Measurements from ENCODE around the gene CAB39.

CAB39 gene

DNA sequence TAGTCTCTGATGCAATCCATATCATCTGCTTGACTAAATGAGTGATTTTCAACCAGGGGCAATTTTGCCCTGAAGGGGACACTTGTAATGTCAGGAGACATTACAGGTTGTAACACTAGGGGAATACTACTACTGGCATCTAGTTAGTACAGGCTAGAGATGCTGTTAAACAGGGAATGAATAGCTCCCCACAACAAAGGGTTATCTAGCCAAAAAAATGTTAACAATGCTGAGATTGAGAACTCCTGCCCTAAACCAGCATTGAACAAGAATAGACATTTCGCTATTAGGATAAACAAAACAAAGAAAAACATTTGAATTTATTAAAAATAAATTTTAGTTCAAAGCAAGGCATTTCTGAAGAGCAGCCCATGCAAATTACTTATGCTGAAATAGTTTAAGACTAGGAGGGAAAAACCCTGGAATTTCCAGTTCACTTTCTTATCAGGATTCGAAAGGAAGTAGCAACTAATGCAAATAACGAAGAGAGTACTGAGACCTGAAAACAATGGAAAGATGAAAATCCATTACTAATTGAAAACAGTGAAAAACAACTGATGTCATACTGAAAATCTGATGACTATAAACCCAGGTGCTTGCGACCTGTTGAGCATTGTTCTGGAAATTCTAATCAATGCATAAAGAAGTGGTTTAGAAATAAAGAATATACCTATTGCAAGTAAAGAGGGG lies 53.1 kb downstream of the CAB39 start:
- peak; percentile 65 to 90 for DNase-seq (ENCODE audit: low read depth in 2 of 2)
- no peak overlapping the region for H3K4me3 ChIP-seq (replicated peaks in 1 of 2; ENCODE audit: low read depth in 2 of 2, low read length in 2 of 2)
- TF ChIP-seq, protein P1, sequence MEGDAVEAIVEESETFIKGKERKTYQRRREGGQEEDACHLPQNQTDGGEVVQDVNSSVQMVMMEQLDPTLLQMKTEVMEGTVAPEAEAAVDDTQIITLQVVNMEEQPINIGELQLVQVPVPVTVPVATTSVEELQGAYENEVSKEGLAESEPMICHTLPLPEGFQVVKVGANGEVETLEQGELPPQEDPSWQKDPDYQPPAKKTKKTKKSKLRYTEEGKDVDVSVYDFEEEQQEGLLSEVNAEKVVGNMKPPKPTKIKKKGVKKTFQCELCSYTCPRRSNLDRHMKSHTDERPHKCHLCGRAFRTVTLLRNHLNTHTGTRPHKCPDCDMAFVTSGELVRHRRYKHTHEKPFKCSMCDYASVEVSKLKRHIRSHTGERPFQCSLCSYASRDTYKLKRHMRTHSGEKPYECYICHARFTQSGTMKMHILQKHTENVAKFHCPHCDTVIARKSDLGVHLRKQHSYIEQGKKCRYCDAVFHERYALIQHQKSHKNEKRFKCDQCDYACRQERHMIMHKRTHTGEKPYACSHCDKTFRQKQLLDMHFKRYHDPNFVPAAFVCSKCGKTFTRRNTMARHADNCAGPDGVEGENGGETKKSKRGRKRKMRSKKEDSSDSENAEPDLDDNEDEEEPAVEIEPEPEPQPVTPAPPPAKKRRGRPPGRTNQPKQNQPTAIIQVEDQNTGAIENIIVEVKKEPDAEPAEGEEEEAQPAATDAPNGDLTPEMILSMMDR (IDR thresholded peaks at IDR 0.05; ENCODE audit: low read depth, low read length) = peak; percentile 13

- TF ChIP-seq, protein P1 (IDR thresholded peaks at IDR 0.05; ENCODE audit: low read depth, low read length) = no peak
- no peak overlapping the region for H3K4me3 ChIP-seq (replicated peaks in 1 of 2; ENCODE audit: low read depth in 2 of 2, low read length in 2 of 2)
- no peak for DNase-seq (ENCODE audit: low read depth in 2 of 2)
These were observed 55.3 kb downstream of the CAB39 start for GRCh38 chr2:230767862-230768388.

DNA sequence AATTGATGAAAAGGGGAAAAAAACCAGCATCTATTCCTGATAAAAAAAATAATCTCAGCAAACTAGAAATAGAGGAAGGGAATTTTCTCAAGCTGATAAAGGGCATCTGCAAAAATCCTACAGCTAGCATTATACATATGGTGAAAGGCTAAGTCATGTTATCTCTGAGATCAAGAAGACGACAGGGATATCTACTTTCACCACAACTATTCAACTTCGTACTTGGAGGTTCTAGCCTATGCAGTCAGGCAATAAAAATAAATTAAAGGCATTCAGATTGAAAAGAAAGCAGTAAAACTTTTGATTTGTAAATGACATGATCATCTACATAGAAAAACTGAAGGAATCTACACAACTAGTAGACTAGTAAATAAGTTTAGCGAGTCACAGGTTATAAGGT lies 58.2 kb downstream of the CAB39 start:
- no peak for DNase-seq (ENCODE audit: low read depth in 2 of 2)
- H3K4me3 ChIP-seq (replicated peaks in 1 of 2; ENCODE audit: low read depth in 2 of 2, low read length in 2 of 2) = no peak overlapping the region
- TF ChIP-seq, protein P1 (IDR thresholded peaks at IDR 0.05; ENCODE audit: low read depth, low read length) = no peak

DNA sequence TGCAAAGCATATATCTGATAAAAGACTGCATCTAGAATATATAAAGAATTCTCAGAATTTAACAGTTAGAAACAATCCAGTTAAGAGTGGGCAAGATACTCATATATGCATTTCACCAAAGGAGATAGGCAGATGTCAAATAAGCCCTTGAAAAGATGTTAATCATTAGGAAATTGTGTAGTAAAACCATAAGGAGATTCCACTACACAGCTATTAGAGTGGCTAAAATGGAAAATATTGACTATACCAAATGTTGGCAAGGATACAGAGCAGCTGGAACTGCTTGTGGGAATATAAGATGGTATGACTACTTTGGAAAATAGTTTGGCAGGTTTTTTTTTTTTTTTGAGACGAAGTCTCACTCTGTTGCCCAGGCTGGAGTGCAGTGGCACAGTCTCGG lies 59.5 kb downstream of the CAB39 start:
- TF ChIP-seq, protein P1 (IDR thresholded peaks at IDR 0.05; ENCODE audit: low read depth, low read length) = no peak
- DNase-seq (ENCODE audit: low read depth in 2 of 2) = no peak
- no peak overlapping the region for H3K4me3 ChIP-seq (replicated peaks in 1 of 2; ENCODE audit: low read depth in 2 of 2, low read length in 2 of 2)

DNA sequence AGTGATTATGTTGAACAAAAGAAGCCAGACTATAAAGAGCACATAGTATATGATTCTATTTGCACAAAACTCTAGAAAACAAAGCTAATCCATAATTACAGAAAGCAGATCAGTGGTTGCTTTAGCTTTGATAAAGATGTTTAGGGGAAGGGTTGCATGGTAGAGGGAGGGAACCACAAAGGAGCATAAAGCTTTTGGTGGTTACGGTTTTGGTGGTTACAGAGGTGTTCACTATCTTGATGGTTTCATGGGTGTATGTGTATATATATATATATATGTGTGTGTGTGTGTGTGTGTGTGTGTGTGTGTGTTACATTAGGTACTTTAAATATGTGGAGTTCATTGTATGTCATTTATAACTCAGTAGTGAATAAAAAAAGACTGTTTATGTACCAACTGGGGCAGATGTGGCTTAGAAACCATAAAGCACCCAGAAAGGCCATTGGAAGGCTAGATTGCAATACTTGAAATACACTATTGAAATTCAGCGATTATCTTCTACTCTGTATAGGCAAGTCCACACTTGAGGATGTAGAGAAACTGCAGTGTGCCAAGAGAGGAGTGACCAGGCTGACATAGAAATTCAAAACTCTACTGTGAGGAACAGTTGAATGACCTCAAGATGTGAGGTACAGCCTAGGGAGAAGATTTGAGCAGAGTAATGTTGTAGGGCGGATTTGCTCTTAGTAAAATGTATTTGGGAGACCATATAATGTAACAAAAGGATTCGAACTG lies 60.6 kb downstream of the CAB39 start:
- TF ChIP-seq, protein P1 (IDR thresholded peaks at IDR 0.05; ENCODE audit: low read depth, low read length) = no peak
- H3K4me3 ChIP-seq (replicated peaks in 1 of 2; ENCODE audit: low read depth in 2 of 2, low read length in 2 of 2) = no peak overlapping the region
- no peak for DNase-seq (ENCODE audit: low read depth in 2 of 2)

GRCh38 chr2:230774348-230774951 lies 61.8 kb downstream of the CAB39 start:
- DNase-seq (ENCODE audit: low read depth in 2 of 2) = peak; percentile 80 to 92
- no peak overlapping the region for H3K4me3 ChIP-seq (replicated peaks in 1 of 2; ENCODE audit: low read depth in 2 of 2, low read length in 2 of 2)
- TF ChIP-seq, protein P1 (IDR thresholded peaks at IDR 0.05; ENCODE audit: low read depth, low read length) = no peak
